HTERT RPE-1 (cell line): ENCODE measurements around the gene TTC39B.

Experiments used
- in situ Hi-C: fragments of 300-500 bp; cut with MboI; formaldehyde crosslinking; loops from 4 replicates; pipeline ENCODE4 v1.14.3; 2020; ENCODE audit warnings: low sequenced_read_pairs

Gene TTC39B

GRCh38 chr9:15305470-15305869, 1.5 kb downstream of the TTC39B start:
- in situ Hi-C loops = no loop called here

DNA sequence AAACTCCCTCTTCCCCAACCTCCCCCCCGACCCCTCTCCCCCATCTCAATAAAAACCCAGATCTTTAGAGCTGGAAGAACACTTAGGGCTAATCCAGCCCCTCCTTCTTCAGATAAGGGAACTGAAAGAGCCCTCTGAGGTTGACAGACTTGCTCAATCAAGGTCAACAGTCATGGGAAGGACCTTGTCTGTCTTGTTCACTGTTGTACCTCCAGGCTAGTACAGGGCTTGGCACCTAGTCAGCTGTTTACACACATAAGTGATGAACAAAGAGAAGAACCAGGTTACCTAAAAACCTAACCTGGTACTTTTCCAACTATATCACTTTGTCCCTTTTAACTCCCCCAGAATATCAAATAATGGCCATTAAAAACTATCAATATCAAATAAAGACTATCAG, 2.4 kb downstream of the TTC39B start:
- in situ Hi-C loops = no loop called here

DNA sequence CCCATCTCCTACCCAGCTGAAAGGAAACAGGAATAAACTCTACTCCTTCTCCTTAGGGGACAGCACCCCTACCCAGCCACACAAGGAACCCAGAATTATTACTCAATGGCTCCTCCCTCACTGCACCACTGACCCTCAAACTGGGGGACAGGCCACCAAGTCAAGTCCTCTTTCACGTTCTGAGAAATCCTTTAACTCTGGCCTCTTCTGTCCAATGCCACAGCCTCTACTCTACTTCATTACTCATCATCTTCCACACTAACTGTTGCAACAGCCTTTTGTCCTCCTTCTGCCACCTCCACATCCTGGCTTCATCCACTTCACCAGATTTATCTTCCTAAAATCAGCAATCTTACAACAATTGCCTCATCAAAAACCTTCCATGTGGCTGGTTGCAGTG, 6.8 kb downstream of the TTC39B start:
- in situ Hi-C loops = no loop called here

DNA sequence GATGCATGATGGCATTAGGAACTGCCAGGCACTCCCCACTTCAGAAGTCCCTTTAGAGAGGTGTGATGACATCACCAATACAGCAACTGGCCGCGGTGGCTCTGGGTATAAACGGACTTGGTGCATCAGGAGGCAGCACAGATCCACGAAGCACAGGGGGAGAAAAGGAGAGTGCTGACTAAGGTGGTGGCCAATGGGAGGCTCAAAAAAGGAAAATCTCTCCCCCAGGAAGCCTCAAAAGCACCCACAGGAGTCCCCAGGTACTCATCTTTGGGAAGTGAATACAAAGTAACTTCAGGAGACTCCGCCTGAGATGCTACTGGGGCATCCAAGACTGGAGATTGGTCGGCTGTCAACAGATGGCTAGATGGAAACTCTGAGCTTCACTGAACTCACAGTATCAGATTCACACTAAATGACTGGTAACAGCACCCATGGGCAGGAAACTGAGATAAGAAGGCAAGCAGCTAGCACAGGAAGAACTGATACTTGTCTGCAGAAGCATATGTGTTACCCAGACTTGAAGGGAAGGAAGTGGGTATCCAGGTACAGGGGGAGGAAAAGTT, 7.6 kb downstream of the TTC39B start:
- in situ Hi-C loops = no loop called here

DNA sequence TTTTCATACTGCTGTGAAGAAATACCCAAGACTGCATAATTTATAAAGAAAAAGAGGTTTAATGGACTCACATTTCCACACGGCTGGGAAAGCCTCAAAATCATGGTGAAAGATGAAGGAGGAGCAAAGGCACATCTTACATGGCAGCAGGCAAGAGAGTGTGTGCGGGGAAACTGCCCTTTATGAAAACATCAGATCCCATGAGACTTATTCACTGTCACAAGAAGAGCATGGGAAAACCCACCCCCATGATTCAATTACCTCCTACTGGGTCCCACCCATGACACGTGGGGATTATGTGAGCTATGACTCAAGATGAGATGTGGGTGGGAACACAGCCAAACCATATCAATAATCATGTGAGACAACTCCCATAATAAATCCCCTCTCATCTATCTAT, 8.7 kb downstream of the TTC39B start:
- in situ Hi-C loops = no loop called here

DNA sequence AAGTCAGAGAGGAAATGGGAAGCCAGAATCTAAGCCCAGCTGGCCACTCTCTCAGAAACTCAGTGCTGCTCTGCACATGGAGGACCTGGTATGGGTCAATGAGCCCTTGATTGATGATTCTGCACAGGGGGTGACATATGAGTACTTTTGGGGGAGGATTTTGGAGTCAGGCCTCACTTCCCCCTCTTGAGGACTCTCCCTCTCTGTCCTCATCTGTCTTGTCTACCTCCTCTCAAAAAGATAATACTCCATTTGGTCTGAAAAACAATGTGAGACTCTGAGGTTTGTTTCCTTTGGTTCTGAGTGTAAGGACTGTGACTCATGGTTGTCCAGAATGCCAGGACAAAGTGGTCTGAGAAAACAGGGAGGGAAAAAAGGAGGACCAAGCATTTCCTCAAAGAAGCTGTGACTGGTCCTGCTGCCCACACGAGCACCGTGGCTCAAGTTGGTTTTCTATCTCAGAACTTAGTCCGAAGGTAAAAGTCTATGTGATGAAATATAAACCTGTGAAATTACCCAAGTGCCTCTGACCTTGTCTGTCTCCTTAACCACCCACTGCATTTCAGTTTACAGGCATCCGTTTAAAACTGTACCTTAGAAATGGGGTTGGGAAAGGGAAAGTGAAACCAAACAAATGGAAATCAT, 11.1 kb downstream of the TTC39B start:
- in situ Hi-C loops = no loop called here

DNA sequence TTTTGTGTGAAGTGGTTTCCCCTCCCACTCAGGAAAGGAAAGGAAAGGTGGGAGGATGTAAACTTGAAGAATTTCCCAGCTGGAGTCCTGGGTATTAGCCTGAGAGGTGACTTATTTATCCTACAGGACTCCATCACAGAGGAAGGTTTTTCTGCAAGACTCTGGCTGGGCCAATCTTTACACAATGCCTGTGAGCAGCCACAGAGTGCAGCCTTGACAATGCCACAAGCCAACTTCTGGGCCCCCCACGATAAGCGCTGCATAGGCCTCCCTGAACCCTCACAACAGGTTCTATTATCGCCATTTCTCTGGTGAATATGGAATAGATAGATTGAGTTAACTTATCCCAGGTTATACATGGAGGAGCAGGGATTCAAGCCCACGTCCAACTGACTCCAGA, 12.4 kb downstream of the TTC39B start:
- in situ Hi-C loops = no loop called here

- in situ Hi-C loops = no loop called here
Measured at GRCh38 chr9:15293804-15294316, 13.2 kb downstream of the TTC39B start.

GRCh38 chr9:15293084-15293483, 13.9 kb downstream of the TTC39B start:
- in situ Hi-C loops = no loop called here

DNA sequence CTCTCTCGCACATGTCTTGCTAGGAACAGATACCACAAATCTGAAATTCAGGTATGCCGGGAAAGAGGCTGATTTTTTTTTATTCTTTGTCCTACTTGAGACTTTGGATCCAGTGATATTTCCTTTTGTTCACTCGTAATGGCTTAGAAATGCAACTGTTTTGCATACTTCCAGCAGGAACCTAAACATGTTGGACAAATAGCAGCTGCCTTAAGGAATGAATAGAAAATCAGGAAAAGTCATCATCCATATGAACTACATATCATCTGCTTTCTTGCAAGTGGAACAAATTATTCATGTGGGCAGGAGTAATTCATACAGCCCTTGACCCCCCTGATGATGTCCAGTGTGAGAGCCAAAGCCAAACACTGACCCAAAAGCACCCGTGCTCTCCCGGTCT, 17.4 kb downstream of the TTC39B start:
- in situ Hi-C loops = no loop called here

DNA sequence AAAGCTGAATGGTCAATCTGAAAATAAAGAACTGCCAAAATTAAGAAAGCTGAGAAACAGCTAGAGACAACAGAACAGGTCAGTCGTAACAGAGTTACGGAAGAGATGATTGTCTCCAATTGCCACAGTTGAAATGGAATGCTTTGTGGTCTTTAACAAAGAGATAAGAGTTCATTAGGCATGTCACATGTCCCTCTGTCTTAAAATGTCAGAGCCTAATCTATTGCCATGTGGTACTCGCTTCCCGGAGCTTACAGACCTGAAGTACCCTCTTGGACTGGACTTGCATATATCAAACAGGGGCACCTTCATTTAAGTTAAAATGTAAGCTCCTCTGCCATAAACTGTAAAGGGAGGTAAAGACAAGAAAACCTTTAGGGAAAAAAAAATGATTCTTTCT, 19.7 kb downstream of the TTC39B start:
- in situ Hi-C loops = no loop called here

DNA sequence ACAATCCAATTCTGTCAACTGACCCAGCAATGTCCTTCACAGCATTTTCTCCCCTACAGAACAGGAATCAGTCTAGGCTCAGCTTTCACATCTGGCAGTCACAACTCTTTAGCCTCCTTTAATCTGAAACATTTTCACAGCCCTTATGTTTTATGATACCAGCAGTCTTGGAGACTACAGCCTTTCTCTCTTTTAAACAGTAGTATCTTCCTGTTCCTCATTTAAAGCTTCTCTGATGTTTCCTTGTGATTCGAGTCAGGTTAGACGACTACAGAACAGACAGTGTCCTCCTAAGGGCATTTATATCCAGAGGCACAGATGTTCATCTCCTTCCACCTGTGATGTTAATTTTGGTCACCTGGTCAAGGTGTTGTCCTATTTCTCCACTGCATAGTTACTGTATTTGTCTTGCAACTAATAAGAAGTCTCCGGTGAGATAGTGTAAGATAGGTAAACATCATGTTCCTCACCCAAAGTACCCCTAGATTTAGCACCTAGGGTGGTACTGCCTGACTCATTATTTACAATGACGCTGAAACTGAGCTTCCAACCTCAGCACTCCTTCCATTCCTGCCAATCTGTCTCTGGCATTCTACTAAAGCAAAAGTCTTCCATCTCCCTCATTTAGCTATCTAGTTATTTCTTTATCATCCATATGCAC, 20.7 kb downstream of the TTC39B start:
- in situ Hi-C loops = no loop called here

- in situ Hi-C loops = no loop called here
Measured at GRCh38 chr9:15282567-15283285, 24.3 kb downstream of the TTC39B start.

GRCh38 chr9:15280647-15281046, 26.4 kb downstream of the TTC39B start:
- in situ Hi-C loops = no loop called here

DNA sequence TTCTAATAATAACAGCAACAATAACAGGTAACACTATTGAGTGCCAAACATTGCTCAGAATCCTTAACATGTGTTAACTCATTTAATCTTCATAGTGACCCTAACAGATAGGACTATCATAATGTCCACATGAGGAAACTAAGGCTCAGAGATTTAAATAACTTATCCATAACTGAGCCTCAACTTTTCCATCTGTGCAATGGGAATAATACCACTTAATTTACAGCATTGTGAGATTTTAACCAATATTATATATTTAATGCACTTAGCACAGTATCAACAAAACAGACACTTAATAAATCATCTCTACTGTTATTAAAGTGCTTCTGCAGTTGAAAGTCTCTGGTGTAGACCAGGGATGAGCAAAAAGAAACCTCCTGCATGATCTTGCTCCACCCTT, 28.2 kb downstream of the TTC39B start:
- in situ Hi-C loops = no loop called here

DNA sequence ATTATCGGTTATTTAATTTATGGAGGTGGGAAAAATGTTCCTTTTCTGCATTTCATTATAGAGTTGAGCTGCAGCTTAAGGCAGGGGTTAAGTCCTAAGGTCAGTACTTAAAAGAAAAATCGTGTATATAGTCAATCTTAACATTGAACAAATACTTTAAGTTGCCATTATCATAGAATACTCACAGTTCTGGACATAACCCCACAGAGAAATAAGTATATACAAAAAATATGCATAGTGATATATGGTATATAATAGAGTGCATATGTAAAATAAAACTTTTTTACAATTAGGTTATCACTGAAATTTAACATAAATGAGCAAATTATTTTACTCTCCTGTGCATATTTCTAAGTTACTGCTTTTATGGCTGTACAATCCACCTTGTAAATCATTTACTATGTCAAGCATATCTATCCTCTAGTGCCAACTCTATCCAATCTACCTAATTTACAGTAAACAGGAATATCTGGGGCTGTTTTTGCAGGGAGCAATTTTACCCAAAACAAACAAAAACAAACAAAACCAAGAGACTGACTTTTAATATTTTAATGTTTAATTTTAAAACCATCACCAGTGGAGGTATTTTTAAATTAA, 28.8 kb downstream of the TTC39B start:
- in situ Hi-C loops = no loop called here

- in situ Hi-C loops = no loop called here
Measured at GRCh38 chr9:15277400-15278090, 29.5 kb downstream of the TTC39B start.

DNA sequence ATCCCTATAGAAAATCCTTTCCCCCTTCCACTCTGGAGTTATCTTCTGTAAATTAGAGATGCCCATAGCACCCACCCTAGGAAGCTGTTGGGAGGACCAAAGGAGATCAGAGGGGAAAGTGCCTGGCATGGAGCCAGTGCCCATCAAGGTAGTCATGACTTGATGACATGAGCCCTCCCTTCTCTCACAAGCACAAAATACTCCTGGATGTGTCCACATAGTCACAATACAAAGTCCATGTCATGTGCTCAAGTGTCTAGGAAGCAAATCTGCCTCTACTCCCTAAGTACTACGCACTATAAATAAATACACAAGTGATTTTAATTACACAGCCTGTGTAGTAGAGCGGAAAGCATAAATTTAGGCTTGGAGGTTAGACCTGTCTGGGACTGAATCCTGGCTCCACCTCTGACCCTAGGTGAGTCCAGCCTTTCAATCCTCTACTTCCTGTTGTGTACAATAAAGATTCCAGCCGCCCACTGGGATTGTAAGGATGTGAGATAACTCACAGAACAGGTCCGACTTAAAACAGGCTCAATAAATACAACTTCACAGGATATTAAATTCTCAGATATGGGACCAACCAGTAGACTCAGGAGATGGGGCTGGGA, 30.6 kb downstream of the TTC39B start:
- in situ Hi-C loops = no loop called here

DNA sequence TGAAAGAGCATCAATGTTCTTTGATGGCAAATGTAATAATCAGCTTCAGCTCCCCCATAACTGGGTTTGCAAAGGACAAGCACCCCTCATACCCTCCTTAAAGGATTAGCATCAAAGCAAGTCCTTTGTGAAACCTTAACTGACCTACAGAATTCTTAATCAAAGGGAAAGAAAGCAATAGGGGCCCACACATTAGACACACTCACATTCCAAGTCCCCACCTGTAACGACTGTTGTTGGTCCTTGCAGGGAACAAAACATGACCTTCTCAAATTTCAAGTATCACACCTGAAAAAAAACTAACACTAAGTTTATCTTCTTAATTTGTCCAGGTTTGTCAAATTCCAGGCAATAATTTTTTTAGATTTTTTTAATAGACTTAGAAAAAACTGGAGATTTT, 32.6 kb downstream of the TTC39B start:
- in situ Hi-C loops = no loop called here

DNA sequence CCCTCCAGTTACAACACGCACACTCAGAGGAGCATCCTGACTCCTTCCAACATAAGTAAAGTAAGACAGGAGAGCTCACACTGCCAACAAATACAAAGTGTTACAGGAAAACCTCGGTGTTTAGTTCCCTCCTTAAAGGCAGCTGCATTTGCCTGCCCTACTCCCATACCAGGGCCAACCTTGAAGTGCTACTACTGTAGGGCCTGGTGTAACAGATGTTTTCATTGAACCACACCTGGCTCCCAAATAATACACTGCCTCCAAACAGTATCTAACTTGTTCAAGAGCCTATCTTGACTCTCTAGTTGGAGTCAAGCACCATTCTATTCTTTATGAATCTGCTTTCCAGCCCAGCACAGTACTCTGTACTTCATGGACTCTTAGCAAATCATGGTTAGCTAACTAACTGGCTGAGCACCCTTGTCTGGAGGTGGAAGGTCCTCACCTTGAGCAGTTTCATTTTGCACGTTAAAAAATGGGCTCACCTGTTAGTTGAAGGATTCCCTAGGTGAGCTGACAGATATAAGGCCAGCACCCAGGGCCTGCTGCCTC, 34.6 kb downstream of the TTC39B start:
- in situ Hi-C loops = no loop called here
